ENCODE measurements around the gene USP49.

USP49 gene

DNA sequence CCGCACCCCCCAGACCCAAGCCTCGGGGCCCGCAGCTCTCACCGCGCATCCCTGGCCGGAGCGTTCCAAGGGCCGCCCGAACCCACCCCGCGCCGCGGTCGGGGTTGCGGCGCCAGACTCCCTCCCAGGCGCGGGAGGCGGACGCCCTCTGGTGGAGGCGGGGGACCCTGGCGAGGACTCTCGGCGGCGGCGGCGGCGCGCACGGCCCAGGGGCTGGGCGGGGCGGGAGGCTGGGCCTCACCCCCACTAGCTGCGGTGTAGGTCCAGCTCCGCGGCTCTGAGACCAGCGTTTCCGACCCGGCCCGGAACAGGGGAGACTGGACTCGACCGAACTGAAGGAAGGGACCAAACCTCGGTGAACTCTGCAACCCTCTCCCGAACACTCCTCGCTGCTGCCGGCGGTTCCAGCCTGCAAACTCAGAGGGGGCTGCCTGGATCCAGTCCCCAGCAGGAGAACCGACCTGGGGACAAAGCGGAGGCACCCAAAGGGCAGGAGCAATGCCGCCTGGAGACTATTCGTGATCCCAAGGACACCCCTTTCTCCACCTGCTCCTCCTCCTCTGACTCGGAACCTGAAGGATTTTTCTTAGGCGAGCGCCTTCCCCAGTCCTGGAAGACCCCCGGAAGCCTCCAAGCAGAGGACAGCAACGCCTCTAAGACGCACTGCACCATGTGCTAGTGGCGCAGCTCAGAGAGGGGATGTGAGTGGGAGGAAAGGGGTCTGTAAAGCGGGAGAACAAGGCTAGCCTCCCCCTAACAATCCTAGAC is 108.5 kb downstream of the USP49 start:
- no peak for TF ChIP-seq JUND (IDR thresholded peaks at IDR 0.05; ENCODE audit: low read depth)
- DNase-seq (ENCODE audit: low read depth in 1 of 2, low spot score in 1 of 2), result peak; percentile 82 to 89
- in situ Hi-C loops (cut with HindIII; ENCODE audit: low pct_unique_long_range_greater_than_20kb, low sequenced_read_pairs), result loop anchor here (25.0 kb wide), 1 partner anchor 251 kb away; no protein-coding TSS in a partner anchor

DNA sequence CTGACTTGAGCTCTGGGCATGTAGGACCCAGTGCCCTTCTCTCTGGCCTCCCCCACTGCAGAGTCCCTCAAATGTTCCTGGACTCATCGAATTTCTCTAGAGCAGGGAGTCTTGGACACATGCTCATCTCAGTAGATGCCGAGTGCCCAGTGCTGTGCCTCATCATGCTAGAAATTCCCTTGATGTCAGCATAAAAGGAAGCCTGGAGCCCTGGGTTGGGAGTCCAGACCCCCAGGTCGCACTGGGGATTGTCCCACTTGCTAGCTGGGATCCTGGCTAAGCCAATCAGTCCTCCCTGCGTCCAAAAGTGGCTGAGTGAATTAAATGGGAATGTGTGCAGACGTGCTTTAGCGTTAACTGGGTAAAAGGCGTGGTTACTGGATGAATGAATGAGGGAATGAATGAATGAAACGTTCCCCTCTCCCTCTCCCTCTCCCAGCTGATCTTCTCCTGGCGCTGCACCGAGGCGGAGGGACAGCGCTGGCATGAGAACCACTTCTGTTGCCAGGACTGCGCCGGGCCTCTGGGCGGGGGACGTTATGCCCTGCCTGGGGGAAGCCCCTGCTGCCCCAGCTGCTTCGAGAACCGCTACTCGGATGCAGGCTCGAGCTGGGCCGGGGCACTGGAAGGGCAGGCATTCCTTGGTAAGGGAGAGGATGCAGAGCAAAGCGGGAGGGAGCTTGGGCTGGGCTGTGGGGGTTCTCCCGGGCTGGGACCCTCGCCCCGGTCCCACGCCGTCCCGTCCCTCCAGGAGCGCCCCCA is 109.3 kb downstream of the USP49 start:
- DNase-seq (ENCODE audit: low read depth in 1 of 2, low spot score in 1 of 2), result no peak
- in situ Hi-C loops (cut with HindIII; ENCODE audit: low pct_unique_long_range_greater_than_20kb, low sequenced_read_pairs), result loop anchor here (25.0 kb wide), 1 partner anchor 251 kb away; no protein-coding TSS in a partner anchor
- no peak for TF ChIP-seq JUND (IDR thresholded peaks at IDR 0.05; ENCODE audit: low read depth)

DNA sequence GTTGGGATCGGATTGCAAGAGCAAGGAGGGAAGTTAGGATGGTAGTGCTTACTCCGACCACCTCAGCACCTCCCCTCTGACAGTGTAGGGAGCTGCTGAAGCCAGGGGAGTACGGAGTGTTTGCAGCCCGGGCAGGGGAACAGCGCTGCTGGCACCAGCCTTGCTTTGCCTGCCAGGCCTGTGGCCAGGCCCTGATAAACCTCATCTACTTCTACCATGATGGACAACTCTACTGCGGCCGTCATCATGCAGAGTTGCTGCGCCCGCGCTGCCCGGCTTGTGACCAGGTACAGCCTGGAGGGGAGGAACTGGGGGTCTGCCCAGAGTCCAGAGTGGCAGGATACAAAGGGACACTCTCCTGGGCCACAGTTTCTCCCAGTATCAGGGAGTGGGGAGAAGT is 109.9 kb downstream of the USP49 start:
- no peak for DNase-seq (ENCODE audit: low read depth in 1 of 2, low spot score in 1 of 2)
- TF ChIP-seq JUND (IDR thresholded peaks at IDR 0.05; ENCODE audit: low read depth), result no peak
- in situ Hi-C loops (cut with HindIII; ENCODE audit: low pct_unique_long_range_greater_than_20kb, low sequenced_read_pairs), result loop anchor here (25.0 kb wide), 1 partner anchor 252 kb away; no protein-coding TSS in a partner anchor

DNA sequence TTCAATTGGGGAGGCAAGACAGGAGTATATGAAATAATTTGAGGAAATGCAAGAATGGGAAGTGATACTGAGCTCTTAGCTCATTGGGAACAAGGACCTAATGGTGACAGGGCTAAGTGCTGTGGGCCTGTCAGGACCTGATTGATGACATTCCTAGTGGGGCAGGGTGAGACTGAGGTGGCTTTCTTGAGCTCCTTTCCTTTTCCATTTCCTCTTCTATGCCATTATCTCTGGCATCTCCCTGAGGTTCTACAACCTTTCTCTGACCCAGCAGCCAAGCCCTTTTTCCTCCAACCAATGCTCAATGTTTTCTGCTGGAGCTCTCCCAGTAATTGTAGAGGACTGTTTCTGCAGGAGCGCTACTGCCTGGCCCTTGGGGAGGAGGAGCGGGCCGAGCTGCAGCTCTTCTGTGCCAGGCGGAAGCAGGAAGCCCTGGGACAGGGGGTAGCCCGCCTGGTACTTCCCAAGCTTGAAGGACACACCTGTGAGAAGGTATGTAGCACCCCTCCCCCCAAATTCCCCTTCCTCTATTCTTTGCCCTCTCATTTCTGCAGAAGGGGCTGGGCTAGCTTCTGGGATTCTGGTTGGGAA is 110.5 kb downstream of the USP49 start:
- peak; percentile 82 to 96 for DNase-seq (ENCODE audit: low read depth in 1 of 2, low spot score in 1 of 2)
- no peak for TF ChIP-seq JUND (IDR thresholded peaks at IDR 0.05; ENCODE audit: low read depth)
- in situ Hi-C loops (cut with HindIII; ENCODE audit: low pct_unique_long_range_greater_than_20kb, low sequenced_read_pairs), result loop anchor here (25.0 kb wide), 1 partner anchor 253 kb away; no protein-coding TSS in a partner anchor

DNA sequence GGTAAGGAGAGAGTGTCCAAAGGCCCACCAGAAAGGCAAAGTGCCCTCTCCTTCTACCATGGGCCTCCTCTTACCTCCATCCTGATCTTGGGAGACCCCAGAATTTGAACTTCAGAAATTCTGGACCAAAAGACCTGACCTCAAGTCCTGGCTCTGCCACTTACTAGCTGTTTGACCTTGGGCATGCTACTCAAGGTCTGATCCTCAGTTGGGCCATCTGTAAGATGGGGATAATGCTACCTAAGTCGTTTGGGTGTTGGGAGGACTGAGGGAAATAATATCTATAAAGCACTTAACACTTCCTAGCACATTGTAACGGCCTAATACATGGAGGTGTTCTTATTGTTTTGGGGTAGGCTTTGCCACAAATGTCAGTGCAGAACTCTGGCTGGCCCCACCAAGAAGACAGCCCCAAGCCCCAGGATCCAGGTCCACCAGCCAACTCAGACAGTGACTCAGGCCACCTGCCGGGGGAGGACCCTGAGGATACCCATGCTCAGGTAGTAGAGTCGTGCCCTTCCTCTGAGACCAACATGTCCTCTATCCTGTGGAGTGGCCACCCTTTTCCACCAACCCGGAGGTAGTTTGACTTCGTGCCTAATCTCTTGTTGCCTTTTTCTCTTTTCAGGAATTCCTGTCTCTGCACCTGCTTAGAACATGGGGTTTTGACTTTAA is 111.9 kb downstream of the USP49 start:
- in situ Hi-C loops (cut with HindIII; ENCODE audit: low pct_unique_long_range_greater_than_20kb, low sequenced_read_pairs), result loop anchor here (25.0 kb wide), 1 partner anchor 254 kb away; no protein-coding TSS in a partner anchor
- no peak for DNase-seq (ENCODE audit: low read depth in 1 of 2, low spot score in 1 of 2)
- no peak for TF ChIP-seq JUND (IDR thresholded peaks at IDR 0.05; ENCODE audit: low read depth)

DNA sequence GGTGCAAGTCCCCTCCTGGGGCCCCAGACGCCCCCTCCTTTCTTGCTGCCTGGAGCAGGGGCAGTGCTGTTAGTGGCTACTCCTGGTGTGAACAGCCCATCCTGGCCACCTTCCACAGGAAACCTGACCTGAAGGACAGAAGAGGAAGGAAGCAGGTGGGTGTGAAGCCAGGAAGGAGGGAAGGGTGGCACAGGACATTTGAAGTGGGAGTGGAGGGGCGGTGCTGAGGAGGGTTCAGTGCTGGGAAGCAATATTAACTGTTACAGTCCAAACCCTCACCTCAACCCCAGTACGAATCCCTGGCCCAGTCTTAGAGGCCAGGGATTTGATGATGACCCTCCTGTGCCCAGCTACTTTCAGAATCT is 113.8 kb downstream of the USP49 start:
- peak in 1 of 2 experiments; percentile 64 for DNase-seq (ENCODE audit: low read depth in 1 of 2, low spot score in 1 of 2)
- in situ Hi-C loops (cut with HindIII; ENCODE audit: low pct_unique_long_range_greater_than_20kb, low sequenced_read_pairs), result loop anchor here (25.0 kb wide), 1 partner anchor 256 kb away; no protein-coding TSS in a partner anchor
- TF ChIP-seq JUND (IDR thresholded peaks at IDR 0.05; ENCODE audit: low read depth), result no peak

DNA sequence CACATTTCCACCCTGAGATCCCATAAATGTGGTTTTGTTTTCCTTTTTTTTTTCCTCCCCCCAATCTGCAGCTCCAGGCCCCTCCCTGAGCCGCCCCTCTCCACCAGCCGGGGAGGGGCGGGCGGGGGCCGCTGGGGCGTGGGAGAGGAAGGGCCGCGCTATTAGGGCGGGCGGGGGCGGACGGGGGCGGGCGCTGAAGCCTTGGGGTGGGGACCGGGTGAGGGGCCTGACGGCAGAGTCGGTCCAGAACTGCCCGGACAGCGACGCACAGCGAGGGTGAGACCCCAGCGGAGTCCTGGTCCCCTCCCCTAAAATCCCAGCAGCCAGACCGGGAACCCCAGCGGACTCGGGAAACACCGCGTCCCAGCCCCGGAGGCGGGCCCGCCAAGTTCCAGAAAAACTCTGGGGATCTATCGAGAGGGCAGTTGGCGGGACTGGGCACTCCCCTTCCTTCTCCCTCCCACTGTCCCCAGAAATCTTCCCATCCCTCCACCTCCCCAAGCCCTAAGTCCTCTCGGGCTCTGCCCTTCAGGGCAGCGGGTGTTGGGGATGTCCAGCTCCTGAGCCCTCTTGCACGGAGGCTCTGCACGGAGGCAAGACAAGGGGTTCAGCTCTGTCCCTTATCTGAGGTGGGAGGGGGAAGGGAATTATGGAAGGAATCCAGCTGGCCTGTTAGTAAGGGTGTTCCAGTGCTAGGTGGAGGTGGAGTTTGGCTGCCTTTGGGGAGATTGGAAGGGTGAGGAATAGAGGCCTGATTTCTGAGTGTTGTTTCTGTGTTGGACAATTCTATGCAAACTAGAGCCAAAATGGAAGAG is 114.4 kb downstream of the USP49 start, which contains the start of gene PRICKLE4:
Gene PRICKLE4, plus strand, starts transcription at position 232 of the 815 bp plus-strand sequence. CDS start 2,692 bp downstream, outside the sequence.
- no peak for TF ChIP-seq JUND (IDR thresholded peaks at IDR 0.05; ENCODE audit: low read depth)
- peak in 1 of 2 experiments; percentile 45 for DNase-seq (ENCODE audit: low read depth in 1 of 2, low spot score in 1 of 2)
- in situ Hi-C loops (cut with HindIII; ENCODE audit: low pct_unique_long_range_greater_than_20kb, low sequenced_read_pairs), result loop anchor here (25.0 kb wide), 1 partner anchor 257 kb away; no protein-coding TSS in a partner anchor

DNA sequence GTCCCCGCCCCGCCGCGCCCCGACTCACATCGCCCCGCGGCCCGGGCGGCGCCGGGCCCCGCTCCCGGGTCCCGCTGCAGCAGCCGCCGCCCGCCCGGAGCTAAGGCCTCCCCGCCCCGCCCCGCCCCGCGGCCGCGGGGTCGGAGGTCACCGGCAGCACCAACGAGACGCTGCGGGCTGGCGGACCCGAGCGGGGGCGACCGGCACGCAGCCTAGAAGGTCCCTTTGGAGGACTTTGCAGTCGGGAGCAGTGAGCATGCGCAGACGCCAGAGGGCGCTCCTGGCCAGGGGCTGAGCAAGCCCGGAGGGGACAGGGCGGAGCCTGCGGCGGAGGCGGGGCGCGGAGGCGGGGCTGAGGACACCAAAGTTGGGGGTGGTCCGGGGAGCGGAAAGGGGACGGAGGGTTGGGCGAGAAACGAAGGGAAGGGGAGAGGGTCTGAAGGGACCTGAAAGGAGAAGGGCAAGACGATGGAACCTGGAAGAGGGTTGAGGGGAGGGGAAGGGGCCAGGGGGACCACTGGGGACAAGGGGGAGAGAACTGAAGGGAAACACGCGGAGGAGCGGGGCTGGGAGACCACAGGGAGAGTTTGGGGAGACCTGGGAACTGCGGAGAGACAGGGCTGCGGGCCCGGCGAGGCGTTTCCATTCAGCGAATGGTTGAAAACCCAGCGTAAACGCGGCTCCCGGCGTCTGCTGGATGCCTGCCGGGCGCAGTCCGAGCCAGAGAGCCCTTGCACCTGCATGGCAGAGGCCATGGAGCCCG is 115.2 kb downstream of the USP49 start, which contains the start of gene FRS3:
Gene FRS3, minus strand, starts transcription at position 113 of the 763 bp plus-strand sequence. CDS start 2,913 bp downstream, outside the sequence.
- TF ChIP-seq JUND (IDR thresholded peaks at IDR 0.05; ENCODE audit: low read depth), result no peak
- peak; percentile 86 to 93 for DNase-seq (ENCODE audit: low read depth in 1 of 2, low spot score in 1 of 2)
- in situ Hi-C loops (cut with HindIII; ENCODE audit: low pct_unique_long_range_greater_than_20kb, low sequenced_read_pairs), result loop anchor here (25.0 kb wide), 1 partner anchor 257 kb away; no protein-coding TSS in a partner anchor

DNA sequence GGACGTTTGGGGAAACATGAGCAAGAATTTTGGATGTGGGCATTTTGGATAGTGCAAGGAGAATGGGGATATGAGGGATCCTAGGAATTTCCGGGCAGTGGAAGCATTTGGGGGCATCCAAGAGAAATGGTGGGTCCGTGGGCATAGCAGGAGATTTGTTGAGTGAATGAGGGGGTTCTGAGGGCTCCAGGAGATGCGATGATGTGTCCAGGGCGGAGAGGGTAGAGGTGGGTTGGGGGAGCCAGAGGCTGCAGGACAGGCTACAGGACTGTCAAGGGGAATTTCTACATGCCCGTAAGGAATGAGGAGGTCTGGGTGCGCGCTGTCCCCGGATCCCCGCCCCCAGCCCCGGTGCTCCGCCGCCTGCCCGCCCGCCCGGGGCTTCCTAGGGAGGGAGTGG is 115.8 kb downstream of the USP49 start:
- DNase-seq (ENCODE audit: low read depth in 1 of 2, low spot score in 1 of 2), result no peak
- TF ChIP-seq JUND (IDR thresholded peaks at IDR 0.05; ENCODE audit: low read depth), result no peak
- in situ Hi-C loops (cut with HindIII; ENCODE audit: low pct_unique_long_range_greater_than_20kb, low sequenced_read_pairs), result loop anchor here (25.0 kb wide), 1 partner anchor 258 kb away; no protein-coding TSS in a partner anchor

DNA sequence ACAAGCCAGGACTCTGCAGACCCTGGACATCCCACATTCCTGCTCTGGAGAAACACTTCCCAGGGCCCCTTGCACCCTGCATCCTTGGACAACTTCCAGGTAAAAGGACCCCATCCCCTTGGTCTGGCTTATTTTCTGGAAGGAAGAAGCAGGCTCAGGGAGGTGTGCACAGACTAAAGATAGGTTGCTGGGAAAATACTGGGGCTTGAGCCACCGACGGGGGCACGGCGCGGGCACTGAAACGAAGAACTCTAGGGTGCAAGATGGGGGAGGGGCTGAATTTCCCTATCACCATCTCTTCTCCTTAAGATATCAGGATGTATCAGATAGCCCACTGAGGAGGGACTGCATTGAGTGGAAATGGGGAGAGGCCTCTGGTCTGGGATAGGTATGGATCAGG is 116.3 kb downstream of the USP49 start:
- no peak for DNase-seq (ENCODE audit: low read depth in 1 of 2, low spot score in 1 of 2)
- no peak for TF ChIP-seq JUND (IDR thresholded peaks at IDR 0.05; ENCODE audit: low read depth)
- in situ Hi-C loops (cut with HindIII; ENCODE audit: low pct_unique_long_range_greater_than_20kb, low sequenced_read_pairs), result loop anchor here (25.0 kb wide), 1 partner anchor 258 kb away; no protein-coding TSS in a partner anchor
